IPS DF 6.9 (cell line): ENCODE measurements around the gene CELF5.
"Not testable (repeated sequence)": the region's sequence is repeated elsewhere in the genome, so short reads cannot be mapped to it uniquely, and the experiment has no call there.

Source experiments
- DNase-seq: peaks from one replicate; pipeline ENCODE4 v3.0.0-alpha.2; 2013; ENCODE audit warnings: low read depth, low spot score
- H3K27ac ChIP-seq: one replicate; pipeline ENCODE4 v1.5.1; 2013; ENCODE audit warnings: low read length, control low read depth
- H3K27me3 ChIP-seq: 2 replicates; pipeline ENCODE4 v1.6.1; 2013; ENCODE audit warnings: mild to moderate bottlenecking, low read length; ENCODE audit not compliant: control insufficient read depth, insufficient read depth
- H3K36me3 ChIP-seq: 2 replicates; pipeline ENCODE4 v1.6.1; 2013; ENCODE audit warnings: low read length; ENCODE audit not compliant: control insufficient read depth, insufficient read depth
- H3K4me1 ChIP-seq: 2 replicates; pipeline ENCODE4 v1.6.1; 2013; ENCODE audit warnings: low read length; ENCODE audit not compliant: control insufficient read depth, insufficient read depth
- H3K4me3 ChIP-seq: 2 replicates; pipeline ENCODE4 v1.5.1; 2013; ENCODE audit warnings: mild to moderate bottlenecking, low read length
- H3K9me3 ChIP-seq: 2 replicates; pipeline ENCODE4 v1.6.1; 2013; ENCODE audit warnings: low read length, inconsistent platforms; ENCODE audit not compliant: control insufficient read depth, insufficient read depth
- WGBS: extraction: QIAGEN DNeasy Blood & Tissue Kit; methylation state at CpG from one replicate; pipeline ENCODE4 v1.1.7; 2013; ENCODE audit warnings: mixed read lengths, missing lambda C conversion rate; ENCODE audit not compliant: insufficient read length, insufficient coverage; 5-methylcytosine and 5-hydroxymethylcytosine counted together

CELF5 gene

DNA sequence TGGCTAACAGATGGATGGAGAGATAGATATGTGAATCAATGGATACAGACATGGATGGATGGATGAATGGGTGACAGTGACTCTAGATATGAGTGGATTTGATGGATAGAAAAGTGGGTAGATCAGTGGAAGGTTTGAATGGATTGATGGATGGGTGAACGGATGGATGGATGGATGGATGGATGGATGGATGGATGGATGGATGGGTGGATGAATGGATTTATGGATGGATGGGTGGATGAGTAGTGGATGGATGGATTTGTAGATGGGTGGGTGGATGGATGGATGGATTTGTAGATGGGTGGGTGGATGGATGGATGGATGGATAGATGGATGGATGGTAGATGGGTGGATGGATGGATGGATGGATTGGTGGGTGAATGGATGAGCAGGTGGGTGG lies 6.8 kb downstream of the CELF5 start:
- 86% methylated on average over 1 of the region's 1 CpG for WGBS
- Histone ChIP-seq H3K4me1 (peaks cover 4% of the 10 kb centered on the region; the same call in 1 of the 2 replicates), H3K9me3 (no peaks in the 10 kb centered on the region), H3K4me3 (no peak overlapping the region), H3K27me3 (no peaks in the 10 kb centered on the region), H3K27ac (no peak overlapping the region), H3K36me3 (no peaks in the 10 kb centered on the region)
- DNase-seq: no peak

DNA sequence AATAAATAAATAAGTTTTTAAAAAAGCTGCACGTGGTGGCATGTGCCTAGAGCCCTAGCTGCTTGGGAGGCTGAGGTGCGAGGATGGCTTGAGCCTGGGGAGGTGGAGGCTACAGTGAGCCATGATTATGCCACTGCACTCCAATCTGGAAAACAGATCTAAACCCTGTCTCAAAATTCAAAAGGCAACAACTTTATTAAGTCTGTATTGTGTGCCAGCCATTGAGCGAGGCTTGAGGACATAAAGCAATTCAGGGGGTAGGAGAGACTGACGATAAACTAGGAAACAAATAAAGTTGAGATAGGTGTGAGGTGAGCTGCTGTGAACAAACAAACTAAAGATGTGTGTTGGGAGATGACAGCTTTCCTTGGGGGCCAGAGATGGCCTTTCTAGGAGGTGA lies 8.7 kb downstream of the CELF5 start:
- Histone ChIP-seq H3K4me3 (no peak overlapping the region), H3K27ac (no peak overlapping the region), H3K4me1 (peaks cover 2% of the 10 kb centered on the region; the same call in 1 of the 2 replicates), H3K27me3 (no peaks in the 10 kb centered on the region), H3K9me3 (no peaks in the 10 kb centered on the region), H3K36me3 (no peaks in the 10 kb centered on the region)
- no CpG with 5 or more reads among the region's 4 CpGs for WGBS
- no peak for DNase-seq

DNA sequence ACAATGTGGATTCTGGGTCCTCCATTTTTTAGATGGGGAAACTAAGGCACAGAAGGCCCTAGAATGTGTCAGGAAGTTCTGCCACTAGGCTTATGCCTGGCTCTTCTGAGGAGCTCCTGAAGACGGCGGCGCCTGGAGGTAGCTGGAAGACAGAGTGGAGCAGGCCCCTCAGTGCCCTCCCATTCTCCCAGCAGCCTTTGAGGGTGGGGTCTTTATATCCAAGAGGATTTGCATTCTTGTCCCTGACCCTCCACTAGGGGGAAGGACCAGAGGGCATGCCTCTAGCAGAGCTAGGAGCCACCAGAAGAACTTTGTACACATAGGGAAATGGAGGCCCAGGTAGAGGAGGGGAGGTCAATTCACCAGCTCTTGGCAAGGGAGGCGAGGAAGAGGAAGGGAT lies 9.4 kb downstream of the CELF5 start:
- WGBS: no CpG with 5 or more reads among the region's 4 CpGs
- H3K27me3 ChIP-seq: no peaks in the 10 kb centered on the region
- no peaks in the 10 kb centered on the region for H3K9me3 ChIP-seq
- H3K27ac ChIP-seq: no peak overlapping the region
- no peak for DNase-seq
- no peaks in the 10 kb centered on the region for H3K4me1 ChIP-seq
- no peak overlapping the region for H3K4me3 ChIP-seq
- H3K36me3 ChIP-seq: no peaks in the 10 kb centered on the region

DNA sequence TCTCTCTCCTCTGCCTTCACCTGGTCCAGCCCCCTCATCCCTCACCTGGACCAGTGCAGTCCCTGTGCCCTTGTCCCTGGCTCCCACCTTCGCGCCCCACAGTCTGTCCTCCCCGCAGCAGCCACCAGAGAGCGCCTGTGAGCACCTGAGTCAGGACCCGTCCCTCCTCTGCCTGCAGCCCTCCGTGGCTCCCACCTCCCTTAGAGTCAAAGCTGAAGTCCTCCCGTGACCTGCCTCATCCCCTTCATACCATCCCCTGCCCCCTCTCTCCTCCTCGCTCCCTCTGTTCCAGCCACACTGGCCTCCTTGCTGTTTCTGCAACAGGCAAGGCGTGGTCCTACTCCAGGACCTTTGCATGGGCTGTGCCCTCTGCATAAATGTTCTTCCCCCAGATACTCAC lies 10.3 kb downstream of the CELF5 start:
- Histone ChIP-seq H3K9me3 (no peaks in the 10 kb centered on the region), H3K27ac (no peak overlapping the region), H3K36me3 (no peaks in the 10 kb centered on the region), H3K27me3 (no peaks in the 10 kb centered on the region), H3K4me3 (no peak overlapping the region), H3K4me1 (no peaks in the 10 kb centered on the region)
- no CpG with 5 or more reads among the region's 9 CpGs for WGBS
- no peak for DNase-seq

DNA sequence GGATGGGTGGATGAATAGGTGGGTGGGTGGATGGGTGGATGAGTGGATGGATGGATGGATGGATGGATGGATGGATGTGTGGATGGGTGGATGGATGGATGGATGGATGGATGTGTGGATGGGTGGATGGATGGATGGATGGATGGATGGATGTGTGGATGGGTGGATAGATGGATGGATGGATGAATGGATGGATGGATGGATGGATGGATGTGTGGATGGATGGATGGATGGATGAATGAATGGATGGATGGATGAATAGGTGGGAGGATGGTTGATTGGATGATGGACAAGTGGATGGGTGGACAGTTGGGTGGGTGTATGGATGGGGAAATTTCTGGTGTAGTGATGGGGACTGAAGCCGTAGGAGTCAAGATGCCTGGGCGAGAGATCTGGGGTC lies 11.1 kb downstream of the CELF5 start:
- H3K27ac ChIP-seq, H3K4me1 ChIP-seq, H3K9me3 ChIP-seq, H3K27me3 ChIP-seq, H3K36me3 ChIP-seq, DNase-seq, H3K4me3 ChIP-seq: not testable (repeated sequence)
- no CpG with 5 or more reads among the region's 2 CpGs for WGBS

DNA sequence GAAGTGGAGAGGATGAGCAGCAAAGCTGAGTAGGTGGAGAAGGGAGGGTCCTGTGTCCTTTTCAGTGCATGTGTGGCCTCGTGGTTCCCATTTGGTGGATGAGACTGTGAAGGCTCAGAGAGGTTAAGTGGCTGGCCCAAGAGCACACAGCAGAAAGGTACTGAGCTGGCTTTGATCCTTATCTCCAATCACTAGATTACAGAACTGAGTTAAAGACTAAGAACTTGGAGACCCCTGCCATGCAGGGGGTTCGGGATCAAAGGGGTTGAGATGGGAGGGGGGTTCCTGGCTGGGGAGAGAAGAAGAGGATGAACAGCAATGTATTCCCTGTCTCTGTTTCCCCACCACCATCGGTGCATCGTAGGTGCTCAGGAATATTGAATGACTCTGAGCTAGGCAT lies 11.8 kb downstream of the CELF5 start:
- Histone ChIP-seq H3K27me3 (no peaks in the 10 kb centered on the region), H3K4me3 (no peak overlapping the region), H3K36me3 (no peaks in the 10 kb centered on the region), H3K27ac (no peak overlapping the region), H3K4me1 (no peaks in the 10 kb centered on the region), H3K9me3 (no peaks in the 10 kb centered on the region)
- DNase-seq: no peak
- no CpG with 5 or more reads among the region's 4 CpGs for WGBS

DNA sequence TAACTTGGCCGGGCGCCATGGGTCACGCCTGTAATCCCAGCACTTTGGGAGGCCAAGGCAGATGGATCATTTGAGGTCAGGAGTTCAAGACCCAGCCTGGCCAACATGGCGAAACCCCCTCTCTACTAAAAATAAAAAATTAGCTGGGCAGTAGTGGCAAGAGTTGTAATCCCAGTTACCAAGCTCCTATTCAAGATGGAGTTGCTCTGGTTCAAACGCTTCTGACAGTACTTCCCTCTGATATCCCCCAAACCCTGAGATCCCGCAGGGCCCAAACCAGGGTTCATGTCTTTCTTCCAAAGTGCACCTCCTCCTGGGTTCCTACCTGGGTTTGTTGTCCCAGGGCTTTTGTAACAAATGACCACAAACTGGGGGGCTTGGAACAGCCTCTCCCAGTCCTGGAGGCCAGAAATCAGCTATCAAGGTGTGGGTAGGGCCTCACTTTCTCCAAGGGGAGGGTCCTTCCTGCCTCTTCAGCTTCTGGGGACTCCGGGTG lies 13.7 kb downstream of the CELF5 start:
- H3K4me1 ChIP-seq: no peaks in the 10 kb centered on the region

DNA sequence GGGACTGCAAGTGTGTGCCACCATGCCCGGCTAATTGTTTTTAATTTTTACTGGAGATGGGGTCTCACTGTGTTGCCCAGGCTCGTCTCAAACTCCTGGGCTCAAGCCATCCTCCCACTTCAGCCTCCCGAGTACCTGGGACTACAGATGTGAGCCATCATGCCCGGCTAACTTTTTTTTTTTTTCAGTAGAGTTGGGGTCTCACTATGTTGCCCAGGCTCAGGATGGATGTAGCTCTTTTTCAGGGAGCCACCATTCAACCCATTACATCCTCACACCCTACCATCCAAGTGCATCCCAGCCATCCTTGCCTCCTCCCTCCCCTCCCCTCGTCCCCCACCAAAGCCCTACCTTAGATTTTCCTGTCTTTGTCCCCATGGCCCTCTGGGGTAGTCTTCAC lies 14.9 kb downstream of the CELF5 start:
- Histone ChIP-seq H3K4me1 (no peaks in the 10 kb centered on the region), H3K27ac (no peak overlapping the region), H3K9me3 (no peaks in the 10 kb centered on the region), H3K36me3 (no peaks in the 10 kb centered on the region), H3K4me3 (no peak overlapping the region), H3K27me3 (no peaks in the 10 kb centered on the region)
- no CpG with 5 or more reads among the region's 5 CpGs for WGBS
- no peak for DNase-seq

More for the DNA sequence above, 13.7 kb downstream of the CELF5 start:
- no peaks in the 10 kb centered on the region for H3K9me3 ChIP-seq
- WGBS: no CpG with 5 or more reads among the region's 7 CpGs
- no peaks in the 10 kb centered on the region for H3K27me3 ChIP-seq
- H3K36me3 ChIP-seq: no peaks in the 10 kb centered on the region
- H3K27ac ChIP-seq: no peak overlapping the region
- no peak for DNase-seq
- H3K4me3 ChIP-seq: no peak overlapping the region

DNA sequence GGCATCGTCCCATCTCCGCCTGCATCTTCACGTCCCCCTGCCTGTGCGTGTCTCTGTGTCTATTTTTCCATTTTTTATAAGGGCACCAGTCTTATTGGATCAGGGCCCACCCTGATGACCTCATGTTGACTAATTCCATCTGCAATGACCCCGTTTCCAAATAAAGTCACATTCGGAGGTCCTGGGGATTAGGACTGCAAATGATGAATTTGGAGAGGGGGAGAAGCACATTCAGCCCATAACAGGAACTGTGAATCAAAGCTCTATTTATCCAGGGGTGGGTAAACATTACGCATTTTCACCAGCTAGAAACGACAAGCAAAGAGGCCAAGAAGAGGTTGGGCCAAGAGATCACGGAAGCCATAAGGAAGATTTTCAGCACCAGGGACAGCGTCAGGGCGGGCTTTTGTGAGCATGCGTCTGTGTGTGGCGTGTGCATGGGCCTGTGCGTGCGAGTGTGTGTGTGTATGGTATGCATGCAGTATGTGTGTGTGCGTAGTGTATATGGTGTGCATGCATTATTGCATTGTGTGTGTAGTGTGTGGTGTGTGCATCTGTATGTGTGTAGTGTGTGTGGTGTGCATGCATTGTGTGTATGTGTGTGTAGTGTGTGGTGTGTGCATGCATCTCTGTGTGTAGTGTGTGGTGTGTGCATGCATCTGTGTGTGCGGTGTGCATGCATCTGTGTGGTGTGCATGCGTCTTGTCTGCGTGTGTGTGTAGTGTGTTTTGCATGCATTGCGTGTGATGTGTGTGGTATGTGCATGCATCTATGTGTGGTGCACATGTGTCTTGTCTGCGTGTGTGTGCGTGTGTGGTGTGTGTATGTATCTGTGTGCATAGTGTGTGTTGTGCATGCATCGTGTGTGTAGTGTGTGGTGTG lies 19.6 kb downstream of the CELF5 start:
- no peak for DNase-seq
- H3K4me1 ChIP-seq: no peaks in the 10 kb centered on the region
- no peaks in the 10 kb centered on the region for H3K27me3 ChIP-seq
- no peak overlapping the region for H3K4me3 ChIP-seq
- H3K27ac ChIP-seq: no peak overlapping the region
- no peaks in the 10 kb centered on the region for H3K36me3 ChIP-seq
- no peaks in the 10 kb centered on the region for H3K9me3 ChIP-seq
- no CpG with 5 or more reads among the region's 23 CpGs for WGBS

DNA sequence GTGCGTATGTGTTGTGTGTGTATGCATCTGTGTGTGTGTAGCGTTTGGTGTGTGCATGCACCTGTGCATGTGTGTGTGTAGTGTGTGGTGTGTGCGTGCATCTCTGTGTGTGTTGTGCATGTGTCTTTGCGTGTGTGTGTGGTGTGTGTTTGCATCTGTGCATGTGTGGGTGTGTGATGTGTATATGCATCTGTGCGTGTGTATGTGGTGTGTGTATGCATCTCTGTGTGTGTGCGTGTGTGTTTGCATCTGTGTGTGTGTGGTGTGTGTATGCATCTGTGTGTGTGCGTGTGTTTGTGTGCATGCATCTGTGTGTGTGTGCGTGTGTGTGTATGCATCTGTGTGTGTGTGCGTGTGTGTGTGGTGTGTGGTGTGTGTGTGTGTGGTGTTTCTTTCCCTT lies 20.6 kb downstream of the CELF5 start:
- WGBS: no CpG with 5 or more reads among the region's 9 CpGs

More for the DNA sequence above, 20.6 kb downstream of the CELF5 start:
- no peaks in the 10 kb centered on the region for H3K36me3 ChIP-seq
- H3K9me3 ChIP-seq: no peaks in the 10 kb centered on the region
- DNase-seq: no peak
- H3K4me1 ChIP-seq: no peaks in the 10 kb centered on the region
- no peak overlapping the region for H3K4me3 ChIP-seq
- no peak overlapping the region for H3K27ac ChIP-seq
- H3K27me3 ChIP-seq: no peaks in the 10 kb centered on the region
